Transverse colon (tissue), 4 donors: ENCODE measurements around the gene CDC20B. TPM values are rescaled to one million over a fixed set of nuclear protein-coding genes. Genes with fewer than 3 reads are reported as not detected.

Experiments used
- DNase-seq: peaks from one replicate; pipeline ENCODE4 v3.0.0-alpha.2; 2019
- H3K27ac ChIP-seq, 4 donors: fragments of 200-600 bp; sonication (generic); 2 replicates each; pipeline ENCODE4 v1.5.1; 2016 to 2018; ENCODE audit warnings: inconsistent platforms in 4 of 4
- H3K27me3 ChIP-seq: fragments of 200-600 bp; sonication (generic); 2 replicates; pipeline ENCODE4 v1.5.1; 2017; ENCODE audit warnings: inconsistent platforms
- H3K36me3 ChIP-seq, 4 donors: fragments of 200-600 bp; sonication (generic); 2 replicates each; pipeline ENCODE4 v1.5.1; 2017 to 2019; ENCODE audit warnings: inconsistent platforms in 4 of 4
- H3K4me1 ChIP-seq, 4 donors: fragments of 200-600 bp; sonication (generic); 2 replicates each; pipeline ENCODE4 v1.5.1; 2017 to 2020; ENCODE audit warnings: inconsistent platforms in 4 of 4
- H3K4me3 ChIP-seq, 4 donors: fragments of 200-600 bp; sonication (generic); 1 replicate in 1 of 4; 2 replicates in 3 of 4; pipeline versions ENCODE4 v1.5.1 to v1.6.1; 2017 to 2019; ENCODE audit warnings: inconsistent platforms in 4 of 4
- H3K9me3 ChIP-seq, 2 donors: fragments of 200-600 bp; sonication (generic); 2 replicates each; pipeline ENCODE4 v1.5.1; 2017 to 2019; ENCODE audit warnings: inconsistent platforms in 2 of 2
- CTCF ChIP-seq, 5 experiments: fragments of 200-600 bp in 3 of 5; fragments of 450-650 bp in 2 of 5; sonication (generic) in 3 of 5; IDR thresholded peaks; 1 replicate in 2 of 5; 2 replicates in 3 of 5; pipeline ENCODE4 v1.5.1; 2016 to 2017; ENCODE audit warnings: antibody characterized with exemption in 5 of 5, inconsistent platforms in 3 of 5, mild to moderate bottlenecking in 2 of 5, moderate library complexity in 1 of 5
- EP300 ChIP-seq: sonication (generic); formaldehyde crosslinking; IDR thresholded peaks from one replicate; pipeline ENCODE4 v1.6.1; 2017; ENCODE audit warnings: antibody characterized with exemption, low read depth
- POLR2A ChIP-seq: fragments of 450-650 bp; IDR thresholded peaks from one replicate; pipeline ENCODE4 v1.6.1; 2016; ENCODE audit warnings: antibody characterized with exemption, mild to moderate bottlenecking, moderate library complexity
- POLR2AphosphoS5 ChIP-seq, 3 donors: sonication (generic); formaldehyde crosslinking; IDR thresholded peaks; one replicate each; pipeline ENCODE4 v1.6.1; 2016; ENCODE audit warnings: antibody characterized with exemption in 3 of 3
- WGBS, 2 donors: methylation state at CpG; one replicate each; pipeline ENCODE4 v1.1.5; 2018; ENCODE audit warnings: low coverage in 1 of 2; 5-methylcytosine and 5-hydroxymethylcytosine counted together
- in situ Hi-C, 4 donors: fragments of 200-750 bp; cut with MboI; loops; one replicate each; pipeline versions ENCODE4 v1.15.0 to v1.15.1; 2017; ENCODE audit warnings: low sequenced_read_pairs in 3 of 4, low pct_ligation_motif_present in 1 of 4, low pct_unique_long_range_greater_than_20kb in 1 of 4
- intact Hi-C: fragments of 100-400 bp; cut with DNase I; formaldehyde crosslinking; loops from one replicate; pipeline ENCODE4 v1.15.1; 2023; ENCODE audit warnings: low total_unique reads
- total RNA-seq, 4 donors: library from RNA; depleted of rRNA; stranded (reverse); fragments of >200 nt; gene quantifications; one replicate each; pipeline ENCODE4 v1.1.0, GENCODE V29; 2016

CDC20B gene
- total RNA-seq, 4 donors from 2014 or later: not detected

DNA sequence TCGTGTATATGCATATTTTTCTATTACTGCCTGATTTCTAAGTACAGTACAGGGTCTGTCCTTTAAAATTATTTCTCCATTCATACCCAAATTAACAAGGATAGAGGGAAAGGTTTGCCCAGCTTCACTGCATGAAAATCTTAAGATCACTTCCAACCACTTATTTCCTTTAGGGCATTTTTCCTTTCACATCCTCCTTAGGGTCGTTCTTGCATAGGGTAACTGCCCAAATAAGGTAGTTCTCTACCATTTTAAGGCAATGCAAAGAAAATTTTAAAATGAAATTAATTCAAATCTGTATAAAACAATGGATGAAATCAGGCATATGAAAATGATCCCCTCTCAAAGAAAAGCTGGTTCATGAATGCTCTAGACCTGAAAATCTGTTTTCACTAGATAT lies 4.1 kb upstream of the CDC20B start:
- Histone ChIP-seq H3K9me3 (no peaks in the 10 kb centered on the region), H3K4me1 (peaks cover 9 to 32% (median 28%) of the 10 kb centered on the region in 4 donors), H3K27me3 (peaks cover 88% of the 10 kb centered on the region), H3K27ac (no peak overlapping the region), H3K36me3 (no peaks in the 10 kb centered on the region), H3K4me3 (peak overlapping the region in 1 of 4 donors; percentile 38)
- TF ChIP-seq EP300: no peak
- no peak for TF ChIP-seq POLR2AphosphoS5 (IDR thresholded peaks at IDR 0.05)
- TF ChIP-seq POLR2A: no peak
- no peak for TF ChIP-seq CTCF (IDR thresholded peaks at IDR 0.05)
- intact Hi-C loops: loop anchor here (10.0 kb wide), 2 partner anchors 48 to 518 kb away; partner anchors contain the start of gene MCIDAS
- 0 to 9% methylated on average over 2 of the region's 2 CpGs for WGBS, 2 donors
- DNase-seq: no peak
- in situ Hi-C loops: loop anchor here in 3 of 4 donors (10.0 kb wide), 2 partner anchors 48 to 58 kb away; partner anchors contain the start of genes CCNO (in 2 of the 3) and MCIDAS (in 1 of the 3)

DNA sequence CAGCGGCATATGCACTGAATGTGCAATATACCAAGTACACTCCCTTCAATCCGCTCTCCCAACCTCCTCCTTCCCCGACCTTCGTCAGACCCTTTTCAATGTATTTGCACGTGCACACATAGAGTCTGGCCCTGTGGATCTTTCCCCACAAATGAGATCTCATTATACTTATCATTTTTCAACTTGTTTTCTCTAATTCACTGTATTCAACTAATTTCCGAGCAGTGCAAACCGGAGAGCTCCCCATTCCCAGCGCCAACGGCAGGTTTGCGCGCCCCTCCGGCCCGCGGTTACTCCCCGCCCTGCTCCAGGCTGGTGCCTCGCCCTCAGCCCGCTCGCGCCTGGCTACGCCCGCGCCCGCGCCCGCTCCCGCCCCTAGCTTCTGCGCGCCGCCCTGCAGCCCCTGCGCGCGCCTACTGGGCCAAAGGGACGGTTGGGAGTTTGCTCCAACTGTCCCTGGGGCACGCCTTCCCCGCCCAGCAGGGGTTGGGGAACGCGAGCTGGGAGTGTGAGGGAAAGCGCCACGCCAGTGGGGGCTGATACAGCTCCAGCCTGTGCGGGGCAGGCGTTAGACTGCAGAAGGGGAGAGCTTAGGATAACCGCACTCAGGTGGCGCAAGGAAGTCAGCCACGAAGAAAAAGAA lies 3.3 kb upstream of the CDC20B start:
- peak overlapping the region in 3 of 4 donors; percentile 12 to 38 (median 23) for H3K4me3 ChIP-seq
- DNase-seq: peak; percentile 83
- H3K36me3 ChIP-seq: no peaks in the 10 kb centered on the region
- H3K27me3 ChIP-seq: peaks cover 94% of the 10 kb centered on the region
- TF ChIP-seq CTCF (IDR thresholded peaks at IDR 0.05) (peak; percentile 32 to 71 (median 40)), POLR2AphosphoS5 (IDR thresholded peaks at IDR 0.05) (peak in 1 of 3 donors; percentile 62), POLR2A (no peak)
- H3K4me1 ChIP-seq: peaks cover 9 to 32% (median 28%) of the 10 kb centered on the region in 4 donors
- 6% methylated on average over 21 to 32 of the region's 44 CpGs for WGBS, 2 donors
- H3K9me3 ChIP-seq: no peaks in the 10 kb centered on the region
- intact Hi-C loops (loop anchor here (10.0 kb wide), 2 partner anchors 49 to 519 kb away; partner anchors contain the start of gene MCIDAS), in situ Hi-C loops (loop anchor here in 3 of 4 donors (10.0 kb wide), 2 partner anchors 49 to 59 kb away; partner anchors contain the start of genes CCNO (in 2 of the 3) and MCIDAS (in 1 of the 3))
- no peak overlapping the region for H3K27ac ChIP-seq

DNA sequence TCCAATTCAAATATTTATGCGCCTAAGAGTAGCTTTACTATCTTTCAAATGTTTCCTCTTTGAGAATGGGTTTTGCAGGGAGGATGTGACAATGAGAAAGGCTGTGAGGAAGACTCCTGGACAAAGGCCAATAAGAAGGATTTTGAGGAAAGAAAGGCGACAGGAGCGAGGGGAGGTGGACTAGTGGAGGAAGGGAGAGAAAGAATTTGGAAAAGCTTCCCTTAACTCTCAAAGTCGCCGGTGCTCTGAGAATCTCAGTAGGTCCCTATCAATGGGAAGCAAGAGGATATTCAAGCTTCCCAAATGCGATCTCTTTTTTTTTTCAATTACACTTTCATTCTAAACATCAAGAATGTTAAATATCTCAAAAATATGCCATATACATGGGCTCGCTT lies 2.8 kb upstream of the CDC20B start:
- no peak for DNase-seq
- in situ Hi-C loops (loop anchor here in 3 of 4 donors (10.0 kb wide), 2 partner anchors 49 to 59 kb away; partner anchors contain the start of genes CCNO (in 2 of the 3) and MCIDAS (in 1 of the 3)), intact Hi-C loops (loop anchor here (10.0 kb wide), 2 partner anchors 49 to 519 kb away; partner anchors contain the start of gene MCIDAS)
- Histone ChIP-seq H3K4me1 (peaks cover 9 to 32% (median 28%) of the 10 kb centered on the region in 4 donors), H3K27ac (no peak overlapping the region), H3K9me3 (no peaks in the 10 kb centered on the region), H3K27me3 (peaks cover 94% of the 10 kb centered on the region), H3K4me3 (peak overlapping the region in 3 of 4 donors; percentile 12 to 38 (median 23)), H3K36me3 (no peaks in the 10 kb centered on the region)
- WGBS, 2 donors: 10 to 12% methylated on average over 7 of the region's 7 CpGs
- no peak for TF ChIP-seq CTCF (IDR thresholded peaks at IDR 0.05)
- no peak for TF ChIP-seq EP300
- peak in 1 of 3 donors; percentile 12 for TF ChIP-seq POLR2AphosphoS5 (IDR thresholded peaks at IDR 0.05)

GRCh38 chr5:55173687-55174230 lies 782 bp upstream of the CDC20B start:
- H3K9me3 ChIP-seq: no peaks in the 10 kb centered on the region
- intact Hi-C loops (loop anchor here (10.0 kb wide), 2 partner anchors 51 to 521 kb away; partner anchors contain the start of gene MCIDAS), in situ Hi-C loops (loop anchor here (10.0 to 25.0 kb wide), 4 partner anchors 51 to 661 kb away; partner anchors contain the start of genes SNX18 (in 3 of the 4), CCNO (in 2 of the 4), MCIDAS (in 1 of the 4) and SLC38A9 (in 1 of the 4))
- H3K4me1 ChIP-seq: peaks cover 9 to 32% (median 28%) of the 10 kb centered on the region in 4 donors
- H3K36me3 ChIP-seq: no peaks in the 10 kb centered on the region
- TF ChIP-seq POLR2A (no peak), POLR2AphosphoS5 (IDR thresholded peaks at IDR 0.05) (no peak), CTCF (IDR thresholded peaks at IDR 0.05) (no peak), EP300 (no peak)
- peak overlapping the region in 1 of 4 donors; percentile 31 for H3K27ac ChIP-seq
- peaks cover 86% of the 10 kb centered on the region for H3K27me3 ChIP-seq
- 15 to 20% methylated on average over 2 to 8 of the region's 8 CpGs for WGBS, 2 donors
- no peak for DNase-seq
- H3K4me3 ChIP-seq: peak overlapping the region in 3 of 4 donors; percentile 35 to 56 (median 42)
